Measurements from ENCODE around the gene CDC27. TPM values are rescaled to one million over a fixed set of nuclear protein-coding genes. Genes with fewer than 3 reads are reported as not detected.

The CDC27 gene
- polyA plus RNA-seq, 1 donor from 2014 or later, result 50.1 TPM

DNA sequence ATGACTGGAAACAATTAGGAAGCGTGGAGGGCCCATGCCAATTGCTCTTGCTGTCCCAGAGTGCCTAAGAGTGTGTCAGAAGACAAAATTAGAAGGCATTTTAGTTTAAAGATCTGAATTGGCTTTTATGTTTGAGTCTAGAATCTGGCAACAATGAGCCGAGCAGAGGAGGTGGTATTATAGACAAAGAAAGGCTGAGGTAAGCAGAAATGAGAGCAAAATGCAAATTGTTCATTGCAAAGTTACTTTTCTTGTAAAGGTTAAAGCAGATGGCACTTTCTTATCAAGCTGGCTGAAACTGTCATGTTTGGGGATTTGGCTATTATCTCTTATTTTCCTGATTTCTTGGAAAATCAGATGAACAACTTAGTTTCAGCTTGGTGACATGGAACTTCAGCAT, 23.4 kb upstream of the CDC27 start (continued):
- TF ChIP-seq, protein P1, sequence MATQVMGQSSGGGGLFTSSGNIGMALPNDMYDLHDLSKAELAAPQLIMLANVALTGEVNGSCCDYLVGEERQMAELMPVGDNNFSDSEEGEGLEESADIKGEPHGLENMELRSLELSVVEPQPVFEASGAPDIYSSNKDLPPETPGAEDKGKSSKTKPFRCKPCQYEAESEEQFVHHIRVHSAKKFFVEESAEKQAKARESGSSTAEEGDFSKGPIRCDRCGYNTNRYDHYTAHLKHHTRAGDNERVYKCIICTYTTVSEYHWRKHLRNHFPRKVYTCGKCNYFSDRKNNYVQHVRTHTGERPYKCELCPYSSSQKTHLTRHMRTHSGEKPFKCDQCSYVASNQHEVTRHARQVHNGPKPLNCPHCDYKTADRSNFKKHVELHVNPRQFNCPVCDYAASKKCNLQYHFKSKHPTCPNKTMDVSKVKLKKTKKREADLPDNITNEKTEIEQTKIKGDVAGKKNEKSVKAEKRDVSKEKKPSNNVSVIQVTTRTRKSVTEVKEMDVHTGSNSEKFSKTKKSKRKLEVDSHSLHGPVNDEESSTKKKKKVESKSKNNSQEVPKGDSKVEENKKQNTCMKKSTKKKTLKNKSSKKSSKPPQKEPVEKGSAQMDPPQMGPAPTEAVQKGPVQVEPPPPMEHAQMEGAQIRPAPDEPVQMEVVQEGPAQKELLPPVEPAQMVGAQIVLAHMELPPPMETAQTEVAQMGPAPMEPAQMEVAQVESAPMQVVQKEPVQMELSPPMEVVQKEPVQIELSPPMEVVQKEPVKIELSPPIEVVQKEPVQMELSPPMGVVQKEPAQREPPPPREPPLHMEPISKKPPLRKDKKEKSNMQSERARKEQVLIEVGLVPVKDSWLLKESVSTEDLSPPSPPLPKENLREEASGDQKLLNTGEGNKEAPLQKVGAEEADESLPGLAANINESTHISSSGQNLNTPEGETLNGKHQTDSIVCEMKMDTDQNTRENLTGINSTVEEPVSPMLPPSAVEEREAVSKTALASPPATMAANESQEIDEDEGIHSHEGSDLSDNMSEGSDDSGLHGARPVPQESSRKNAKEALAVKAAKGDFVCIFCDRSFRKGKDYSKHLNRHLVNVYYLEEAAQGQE (IDR thresholded peaks at IDR 0.05; ENCODE audit: borderline replicate concordance), result no peak

DNA sequence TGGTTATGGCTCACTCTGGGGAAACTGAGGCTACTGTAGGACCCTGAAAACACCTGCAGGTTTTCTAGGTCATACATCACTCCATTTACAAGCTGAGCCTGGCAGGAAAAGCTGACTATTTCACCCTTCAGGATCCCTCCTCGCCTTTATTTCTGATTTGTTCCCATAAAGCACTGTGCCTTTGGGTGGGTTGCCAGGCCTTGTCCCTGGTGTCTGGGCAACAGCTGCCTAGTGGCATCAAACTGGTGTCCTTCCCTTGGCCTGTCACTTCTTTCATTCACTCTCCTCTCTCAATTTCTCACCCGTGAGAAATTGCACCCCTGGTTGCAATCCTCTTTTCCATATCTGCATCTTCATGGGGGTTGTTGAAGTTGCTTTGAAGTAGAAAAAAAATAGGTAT, 21.7 kb upstream of the CDC27 start:
- no peaks in the 10 kb centered on the region for H3F3A ChIP-seq (ENCODE audit: insufficient read depth, low read length, poor library complexity, severe bottlenecking)
- no peaks in the 10 kb centered on the region for H3K36me3 ChIP-seq (ENCODE audit: insufficient read depth, low read length)
- H3K79me2 ChIP-seq (replicated peaks; ENCODE audit: insufficient read depth, low read length), result no peaks in the 10 kb centered on the region
- H3K4me2 ChIP-seq (ENCODE audit: low read length), result no peak overlapping the region
- H3K27ac ChIP-seq (ENCODE audit: low read length), result no peak overlapping the region
- H3K9ac ChIP-seq (ENCODE audit: low read length), result no peak overlapping the region
- no peaks in the 10 kb centered on the region for H4K20me1 ChIP-seq (ENCODE audit: insufficient read depth)
- H3K4me3 ChIP-seq (ENCODE audit: low read length), result no peak overlapping the region
- H2AFZ ChIP-seq (ENCODE audit: low read depth, low read length), result no peak overlapping the region
- H3K27me3 ChIP-seq (ENCODE audit: insufficient read depth, low read depth, low read length), result no peaks in the 10 kb centered on the region
- no peaks in the 10 kb centered on the region for H3K9me2 ChIP-seq (ENCODE audit: insufficient read depth, low read length)
- no peaks in the 10 kb centered on the region for H3K9me3 ChIP-seq (ENCODE audit: low read length)
- TF ChIP-seq TAF1 (IDR thresholded peaks at IDR 0.05; ENCODE audit: low read depth), result no peak
- no peak for TF ChIP-seq POLR2AphosphoS5 (IDR thresholded peaks at IDR 0.05)
- no peak for TF ChIP-seq EP300 (conservative IDR thresholded peaks at IDR 0.05; ENCODE audit: poor library complexity, severe bottlenecking)
- TF ChIP-seq, protein P1 (IDR thresholded peaks at IDR 0.05; ENCODE audit: borderline replicate concordance), result no peak
- no peak for TF ChIP-seq SMC3 (conservative IDR thresholded peaks at IDR 0.05; ENCODE audit: poor library complexity)
- no peak for TF ChIP-seq RAD21 (conservative IDR thresholded peaks at IDR 0.05)
- TF ChIP-seq, protein P2, sequence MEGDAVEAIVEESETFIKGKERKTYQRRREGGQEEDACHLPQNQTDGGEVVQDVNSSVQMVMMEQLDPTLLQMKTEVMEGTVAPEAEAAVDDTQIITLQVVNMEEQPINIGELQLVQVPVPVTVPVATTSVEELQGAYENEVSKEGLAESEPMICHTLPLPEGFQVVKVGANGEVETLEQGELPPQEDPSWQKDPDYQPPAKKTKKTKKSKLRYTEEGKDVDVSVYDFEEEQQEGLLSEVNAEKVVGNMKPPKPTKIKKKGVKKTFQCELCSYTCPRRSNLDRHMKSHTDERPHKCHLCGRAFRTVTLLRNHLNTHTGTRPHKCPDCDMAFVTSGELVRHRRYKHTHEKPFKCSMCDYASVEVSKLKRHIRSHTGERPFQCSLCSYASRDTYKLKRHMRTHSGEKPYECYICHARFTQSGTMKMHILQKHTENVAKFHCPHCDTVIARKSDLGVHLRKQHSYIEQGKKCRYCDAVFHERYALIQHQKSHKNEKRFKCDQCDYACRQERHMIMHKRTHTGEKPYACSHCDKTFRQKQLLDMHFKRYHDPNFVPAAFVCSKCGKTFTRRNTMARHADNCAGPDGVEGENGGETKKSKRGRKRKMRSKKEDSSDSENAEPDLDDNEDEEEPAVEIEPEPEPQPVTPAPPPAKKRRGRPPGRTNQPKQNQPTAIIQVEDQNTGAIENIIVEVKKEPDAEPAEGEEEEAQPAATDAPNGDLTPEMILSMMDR (IDR thresholded peaks at IDR 0.05; ENCODE audit: poor library complexity, severe bottlenecking), result no peak
- no peak for TF ChIP-seq MXI1 (conservative IDR thresholded peaks at IDR 0.05; ENCODE audit: poor library complexity, severe bottlenecking)
- no peak for TF ChIP-seq EZH2 (IDR thresholded peaks at IDR 0.05; ENCODE audit: borderline replicate concordance, insufficient read depth, low read length, poor library complexity, severe bottlenecking)

All from neural cell (in vitro differentiated cells).